HepG2 (cell line): Measurements from ENCODE around the gene PMM2. TPM values are rescaled to one million over a fixed set of nuclear protein-coding genes. Genes with fewer than 3 reads are reported as not detected.
A peak's percentile ranks its signal among the peaks of the same experiment; 100 is the strongest.

ENCODE experiments used
- ARID4A ChIP-seq: sonication (generic); formaldehyde crosslinking; IDR thresholded peaks from 2 replicates; pipeline ENCODE4 v1.5.0; 2020; ENCODE audit warnings: mild to moderate bottlenecking, missing genetic modification reagents, borderline replicate concordance
- FOXK1 ChIP-seq: sonication (generic); formaldehyde crosslinking; IDR thresholded peaks from 2 replicates; pipeline ENCODE4 v1.4.0; 2020; ENCODE audit warnings: low read depth, missing genetic modification reagents, borderline replicate concordance
- GABPB1 ChIP-seq: IDR thresholded peaks from 2 replicates; pipeline ENCODE4 v1.6.1; 2016; ENCODE audit warnings: mild to moderate bottlenecking, missing genetic modification reagents, moderate library complexity, missing compliant biosample characterization
- MXD4 ChIP-seq: IDR thresholded peaks from 2 replicates; pipeline ENCODE4 v1.6.1; 2016; ENCODE audit warnings: mild to moderate bottlenecking, missing biosample characterization, missing genetic modification reagents
- PRDM15 ChIP-seq: sonication (generic); formaldehyde crosslinking; IDR thresholded peaks from 2 replicates; pipeline ENCODE4 v1.4.0; 2020; ENCODE audit warnings: missing genetic modification reagents
- SOX5 ChIP-seq: IDR thresholded peaks from 2 replicates; pipeline ENCODE4 v1.6.1; 2016; ENCODE audit warnings: borderline replicate concordance
- SOX6 ChIP-seq, 2 experiments: fragments of 450-650 bp in 1 of 2; sonication (generic) in 1 of 2; formaldehyde crosslinking in 1 of 2; IDR thresholded peaks; 2 replicates each; pipeline versions ENCODE4 v1.4.0 to v1.6.1; 2017 to 2020; ENCODE audit warnings: antibody characterized with exemption in 1 of 2, mild to moderate bottlenecking in 1 of 2, missing genetic modification reagents in 1 of 2
- ZNF318 ChIP-seq: sonication (generic); formaldehyde crosslinking; IDR thresholded peaks from 2 replicates; pipeline ENCODE4 v1.4.0; 2020; ENCODE audit warnings: mild to moderate bottlenecking, missing genetic modification reagents
- polyA plus RNA-seq, 8 experiments: library from polyadenylated mRNA; depleted of rRNA in 3 of 8; stranded (reverse) in 7 of 8; unstranded in 1 of 8; fragments of >200 nt; fragmentation: Illumina TruSeq in 4 of 8; extraction: Trizol in 4 of 8; gene quantifications; 2 replicates each; pipeline versions ENCODE4 v1.2.1 to v1.2.3, GENCODE V29; 2011 to 2016; ENCODE audit warnings: low read depth in 4 of 8, missing spikeins in 1 of 8, mixed read lengths in 1 of 8; ENCODE audit not compliant: insufficient read depth in 1 of 8
- total RNA-seq, 5 experiments: library from RNA; depleted of rRNA; stranded (reverse); fragments of >200 nt; fragmentation: Illumina TruSeq; extraction: Trizol; gene quantifications; 2 replicates each; pipeline ENCODE4 v1.2.3, GENCODE V29; 2016; ENCODE audit warnings: low read depth in 1 of 5
- TF ChIP-seq, protein P1 (sequence below): sonication (generic); formaldehyde crosslinking; IDR thresholded peaks from 2 replicates; pipeline ENCODE4 v1.5.1; 2020; ENCODE audit warnings: missing genetic modification reagents, mild to moderate bottlenecking, borderline replicate concordance

The PMM2 gene
- total and polyA plus RNA-seq, 2 of the 13 experiments (the other 11 are each of a cell fraction or from before 2014, with no cell fraction given) = 52.2 to 93.7 TPM

GRCh38 chr16:8850279-8850885, 52.7 kb downstream of the PMM2 start (continued):
- TF ChIP-seq ZNF318 = peak; percentile 95
- TF ChIP-seq, protein P1, sequence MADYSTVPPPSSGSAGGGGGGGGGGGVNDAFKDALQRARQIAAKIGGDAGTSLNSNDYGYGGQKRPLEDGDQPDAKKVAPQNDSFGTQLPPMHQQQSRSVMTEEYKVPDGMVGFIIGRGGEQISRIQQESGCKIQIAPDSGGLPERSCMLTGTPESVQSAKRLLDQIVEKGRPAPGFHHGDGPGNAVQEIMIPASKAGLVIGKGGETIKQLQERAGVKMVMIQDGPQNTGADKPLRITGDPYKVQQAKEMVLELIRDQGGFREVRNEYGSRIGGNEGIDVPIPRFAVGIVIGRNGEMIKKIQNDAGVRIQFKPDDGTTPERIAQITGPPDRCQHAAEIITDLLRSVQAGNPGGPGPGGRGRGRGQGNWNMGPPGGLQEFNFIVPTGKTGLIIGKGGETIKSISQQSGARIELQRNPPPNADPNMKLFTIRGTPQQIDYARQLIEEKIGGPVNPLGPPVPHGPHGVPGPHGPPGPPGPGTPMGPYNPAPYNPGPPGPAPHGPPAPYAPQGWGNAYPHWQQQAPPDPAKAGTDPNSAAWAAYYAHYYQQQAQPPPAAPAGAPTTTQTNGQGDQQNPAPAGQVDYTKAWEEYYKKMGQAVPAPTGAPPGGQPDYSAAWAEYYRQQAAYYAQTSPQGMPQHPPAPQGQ (CRISPR knock-in tag) = peak; percentile 99; the same call in 1 of the 2 replicates
- peak; percentile 68; the same call in 1 of the 2 replicates for TF ChIP-seq FOXK1 (CRISPR knock-in tag)
- TF ChIP-seq SOX5 (CRISPR knock-in tag) = peak; percentile 81
- TF ChIP-seq SOX6 (IDR thresholded peaks at IDR 0.05) = no peak
- peak; percentile 86 for TF ChIP-seq SOX6 (CRISPR knock-in tag; IDR thresholded peaks at IDR 0.05)
- TF ChIP-seq PRDM15 (CRISPR knock-in tag) = peak; percentile 54
- peak; percentile 67; the same call in 1 of the 2 replicates for TF ChIP-seq ARID4A
- TF ChIP-seq MXD4 (CRISPR knock-in tag) = peak; percentile 55; the same call in 1 of the 2 replicates
- TF ChIP-seq GABPB1 (CRISPR knock-in tag) = peak; percentile 69
